Osteocyte (in vitro differentiated cells): Measurements from ENCODE around the gene C10orf71. TPM values are rescaled to one million over a fixed set of nuclear protein-coding genes. Genes with fewer than 3 reads are reported as not detected.

ENCODE experiments used
- DNase-seq: peaks from one replicate; pipeline ENCODE4 v3.0.0; 2021; ENCODE audit warnings: mixed read lengths; ENCODE audit not compliant: unreplicated experiment; ENCODE audit errors: extremely low spot score
- H3K27ac Mint-ChIP-seq: one replicate; pipeline ENCODE4 v1.8.0; 2021; ENCODE audit warnings: mild to moderate bottlenecking, mixed read lengths; ENCODE audit not compliant: unreplicated experiment
- H3K27me3 Mint-ChIP-seq: one replicate; pipeline ENCODE4 v1.8.0; 2021; ENCODE audit warnings: mixed read lengths; ENCODE audit not compliant: unreplicated experiment
- H3K36me3 Mint-ChIP-seq: one replicate; pipeline ENCODE4 v1.8.0; 2021; ENCODE audit warnings: mixed read lengths; ENCODE audit not compliant: unreplicated experiment
- H3K4me1 Mint-ChIP-seq: one replicate; pipeline ENCODE4 v1.8.0; 2021; ENCODE audit warnings: mixed read lengths; ENCODE audit not compliant: unreplicated experiment
- H3K4me3 Mint-ChIP-seq: one replicate; pipeline ENCODE4 v1.8.0; 2021; ENCODE audit warnings: mild to moderate bottlenecking, moderate library complexity, mixed read lengths; ENCODE audit not compliant: unreplicated experiment
- H3K9me3 Mint-ChIP-seq: one replicate; pipeline ENCODE4 v1.8.0; 2021; ENCODE audit warnings: mixed read lengths; ENCODE audit not compliant: unreplicated experiment
- total RNA-seq: library from RNA; stranded (reverse); gene quantifications from 2 replicates; pipeline ENCODE4 v1.2.1, GENCODE V29; 2021
- TF ChIP-seq, protein P1 (sequence below): fragments of 200-600 bp; sonication (generic); IDR thresholded peaks from 2 replicates; pipeline ENCODE4 v1.5.0; 2021; ENCODE audit warnings: antibody characterized with exemption, mild to moderate bottlenecking, moderate library complexity

C10orf71 gene
- total RNA-seq, 1 donor from 2014 or later = not detected

DNA sequence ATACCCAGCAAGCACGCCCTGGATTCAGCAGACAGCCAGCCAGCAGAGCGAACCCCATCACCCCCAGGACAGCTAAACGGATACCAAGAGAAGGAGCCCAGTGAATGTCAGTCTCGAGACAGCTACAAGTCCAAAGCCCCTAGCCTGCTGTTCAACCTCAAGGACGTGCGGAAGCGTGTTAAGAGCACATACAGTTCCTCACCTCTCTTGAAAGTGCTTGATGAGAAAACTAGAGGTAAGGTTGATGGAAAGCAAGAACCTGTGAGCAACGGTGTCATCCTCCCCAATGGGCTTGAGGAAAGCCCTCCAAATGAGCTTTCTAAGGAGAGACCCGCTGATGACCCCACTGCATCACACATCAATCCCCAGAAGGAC lies 24.9 kb downstream of the C10orf71 start:
- peak; percentile 57 for DNase-seq
- H3K27ac Mint-ChIP-seq = no peak overlapping the region
- H3K36me3 Mint-ChIP-seq = no peaks in the 10 kb centered on the region
- no peaks in the 10 kb centered on the region for H3K9me3 Mint-ChIP-seq
- H3K4me3 Mint-ChIP-seq = no peak overlapping the region
- TF ChIP-seq, protein P1, sequence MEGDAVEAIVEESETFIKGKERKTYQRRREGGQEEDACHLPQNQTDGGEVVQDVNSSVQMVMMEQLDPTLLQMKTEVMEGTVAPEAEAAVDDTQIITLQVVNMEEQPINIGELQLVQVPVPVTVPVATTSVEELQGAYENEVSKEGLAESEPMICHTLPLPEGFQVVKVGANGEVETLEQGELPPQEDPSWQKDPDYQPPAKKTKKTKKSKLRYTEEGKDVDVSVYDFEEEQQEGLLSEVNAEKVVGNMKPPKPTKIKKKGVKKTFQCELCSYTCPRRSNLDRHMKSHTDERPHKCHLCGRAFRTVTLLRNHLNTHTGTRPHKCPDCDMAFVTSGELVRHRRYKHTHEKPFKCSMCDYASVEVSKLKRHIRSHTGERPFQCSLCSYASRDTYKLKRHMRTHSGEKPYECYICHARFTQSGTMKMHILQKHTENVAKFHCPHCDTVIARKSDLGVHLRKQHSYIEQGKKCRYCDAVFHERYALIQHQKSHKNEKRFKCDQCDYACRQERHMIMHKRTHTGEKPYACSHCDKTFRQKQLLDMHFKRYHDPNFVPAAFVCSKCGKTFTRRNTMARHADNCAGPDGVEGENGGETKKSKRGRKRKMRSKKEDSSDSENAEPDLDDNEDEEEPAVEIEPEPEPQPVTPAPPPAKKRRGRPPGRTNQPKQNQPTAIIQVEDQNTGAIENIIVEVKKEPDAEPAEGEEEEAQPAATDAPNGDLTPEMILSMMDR = no peak
- peaks cover 11% of the 10 kb centered on the region for H3K27me3 Mint-ChIP-seq
- H3K4me1 Mint-ChIP-seq = no peaks in the 10 kb centered on the region

DNA sequence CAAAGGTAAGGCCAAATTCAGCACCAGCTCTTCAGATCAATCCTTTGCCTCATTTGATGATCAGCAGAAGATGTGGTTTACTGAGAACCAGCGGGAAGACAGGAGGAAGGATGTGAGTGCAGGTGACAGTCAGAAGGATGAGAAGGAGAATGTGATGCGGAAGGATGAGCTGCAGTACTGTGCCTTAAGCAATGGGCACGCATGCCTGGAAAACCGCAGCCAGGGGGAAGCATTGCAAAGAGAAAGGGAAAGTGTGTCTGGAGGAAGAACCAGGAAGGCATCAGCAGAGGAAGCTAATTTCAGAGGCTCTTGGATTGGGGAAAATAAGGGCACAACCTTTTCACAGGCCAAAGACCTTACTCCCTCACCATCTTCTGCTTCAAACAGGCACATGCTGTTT lies 25.7 kb downstream of the C10orf71 start:
- no peak overlapping the region for H3K27ac Mint-ChIP-seq
- H3K9me3 Mint-ChIP-seq = no peaks in the 10 kb centered on the region
- no peaks in the 10 kb centered on the region for H3K4me1 Mint-ChIP-seq
- peak; percentile 76 for DNase-seq
- no peak overlapping the region for H3K4me3 Mint-ChIP-seq
- TF ChIP-seq, protein P1 = peak; percentile 45
- H3K27me3 Mint-ChIP-seq = peaks cover 19% of the 10 kb centered on the region
- H3K36me3 Mint-ChIP-seq = no peaks in the 10 kb centered on the region

DNA sequence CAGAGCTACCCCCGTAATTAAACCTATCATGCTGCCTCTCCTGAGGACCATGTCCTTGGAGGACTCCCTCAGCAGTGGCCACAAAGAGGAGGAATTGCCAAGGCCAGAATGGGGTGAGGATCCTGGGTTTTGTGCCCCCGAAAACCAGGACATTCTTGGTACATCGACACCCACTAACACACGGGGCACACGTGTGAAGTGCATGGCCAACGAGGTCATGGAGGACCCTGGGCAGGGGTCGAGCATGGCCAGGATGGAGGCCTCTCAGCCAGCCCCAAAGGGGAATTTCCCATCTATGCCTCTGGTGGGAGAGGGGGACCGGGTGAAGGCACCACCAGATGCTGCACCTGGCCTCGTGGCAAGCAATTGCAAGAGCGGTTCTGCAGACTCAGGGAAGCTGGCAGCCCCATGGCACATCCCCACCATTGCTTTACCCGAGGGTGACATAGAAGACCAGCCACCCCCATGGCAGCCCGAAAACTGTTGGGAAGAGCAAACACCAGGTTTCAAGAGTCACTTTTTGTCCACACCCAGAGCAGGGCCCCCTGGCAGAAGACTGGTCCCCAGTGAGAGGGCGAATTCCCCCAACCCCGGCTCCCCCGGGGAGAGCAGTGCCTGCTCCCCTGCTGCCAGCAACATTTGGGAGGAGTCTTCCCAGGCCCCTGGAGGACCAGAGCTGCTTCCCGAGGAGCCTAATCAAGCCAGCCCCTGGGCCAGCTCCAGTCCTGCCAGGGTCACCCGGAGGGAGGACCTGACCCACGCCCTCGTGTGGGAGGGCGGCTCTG lies 26.4 kb downstream of the C10orf71 start:
- Mint-ChIP-seq H3K4me1 (no peaks in the 10 kb centered on the region), H3K27me3 (peaks cover 21% of the 10 kb centered on the region), H3K4me3 (no peak overlapping the region), H3K27ac (no peak overlapping the region), H3K36me3 (no peaks in the 10 kb centered on the region), H3K9me3 (no peaks in the 10 kb centered on the region)
- TF ChIP-seq, protein P1 = no peak
- DNase-seq = peak; percentile 78

DNA sequence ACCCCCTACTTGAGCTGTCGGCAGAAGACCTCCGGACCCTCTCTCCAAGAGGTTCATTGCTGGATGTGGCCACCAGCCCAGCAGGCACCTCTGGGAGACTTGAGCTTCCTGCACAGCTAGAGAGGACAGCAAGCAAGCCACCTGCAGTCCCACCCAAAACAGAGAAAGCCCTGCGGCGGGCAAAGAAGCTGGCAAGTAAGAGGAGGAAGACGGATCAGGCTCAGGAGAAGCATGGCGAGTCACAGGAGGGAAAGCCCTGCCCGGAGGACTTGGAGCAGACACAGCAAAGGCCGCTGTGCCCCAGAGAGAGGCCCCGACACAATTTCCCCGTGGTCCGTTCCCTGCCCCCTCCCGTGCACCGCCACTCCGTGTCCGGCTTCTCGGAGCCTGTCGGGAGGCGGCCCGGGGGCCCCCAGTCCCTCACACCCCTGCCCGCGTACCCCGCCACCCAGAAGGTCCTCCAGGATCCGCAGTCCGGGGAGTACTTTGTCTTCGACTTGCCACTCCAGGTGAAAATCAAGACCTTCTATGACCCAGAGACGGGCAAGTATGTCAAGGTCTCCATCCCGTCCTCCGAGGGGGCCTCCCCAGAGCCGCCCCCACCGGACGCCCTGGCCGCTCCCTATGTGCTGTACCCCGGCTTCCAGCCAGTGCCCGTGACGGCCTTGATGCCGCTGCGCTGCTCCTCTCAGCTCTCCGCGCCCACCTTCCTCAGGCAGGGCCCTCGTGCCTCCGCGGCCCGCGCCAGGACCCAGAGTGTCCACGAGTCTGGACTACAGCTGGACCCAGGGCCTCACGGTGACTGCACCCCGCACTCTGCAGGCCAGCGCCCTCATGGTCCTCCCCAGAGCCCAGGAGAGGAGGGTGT lies 27.2 kb downstream of the C10orf71 start:
- Mint-ChIP-seq H3K27ac (no peak overlapping the region), H3K27me3 (peaks cover 18% of the 10 kb centered on the region), H3K36me3 (no peaks in the 10 kb centered on the region), H3K9me3 (no peaks in the 10 kb centered on the region), H3K4me3 (no peak overlapping the region), H3K4me1 (no peaks in the 10 kb centered on the region)
- DNase-seq = peak; percentile 84
- TF ChIP-seq, protein P1 = no peak
